ENCODE data around the gene IAH1.
"Not testable (repeated sequence)": the region's sequence is repeated elsewhere in the genome, so short reads cannot be mapped to it uniquely, and the experiment has no call there.

IAH1 gene

DNA sequence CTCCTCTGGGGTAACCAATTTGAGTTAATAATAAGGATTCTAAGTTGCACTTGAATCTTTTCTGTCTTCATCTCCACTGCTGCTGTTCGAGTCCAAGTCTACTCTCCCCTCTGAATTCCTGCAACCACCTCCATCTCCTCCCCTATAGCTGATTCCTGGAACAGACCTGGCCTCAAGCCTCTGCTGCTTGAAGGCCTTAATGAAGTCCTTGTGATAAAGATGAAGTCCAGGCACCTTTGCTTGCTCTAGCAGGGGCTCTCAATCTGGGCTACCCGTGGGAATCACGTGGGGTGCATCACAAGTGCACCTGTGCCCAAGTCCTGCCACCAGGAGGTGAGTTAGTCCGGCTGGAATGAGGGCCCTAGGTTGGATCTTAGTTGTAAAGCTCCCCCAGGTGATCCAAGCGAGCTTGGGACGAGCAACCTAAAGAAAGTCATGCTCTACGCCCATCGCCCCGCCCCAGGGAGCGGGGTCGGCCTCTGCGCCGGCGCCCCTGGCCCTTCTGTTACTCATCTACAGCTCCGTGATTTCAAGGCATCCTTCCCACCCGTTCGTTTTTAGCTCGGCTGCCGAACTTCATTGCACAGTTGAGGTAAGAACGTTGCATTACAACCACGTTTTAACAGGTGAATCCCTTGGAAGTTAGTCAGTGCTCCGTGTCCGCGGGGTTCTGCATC lies 905 bp upstream of the IAH1 start:
- peak; percentile 68 for DNase-seq (ENCODE audit: low spot score)

DNA sequence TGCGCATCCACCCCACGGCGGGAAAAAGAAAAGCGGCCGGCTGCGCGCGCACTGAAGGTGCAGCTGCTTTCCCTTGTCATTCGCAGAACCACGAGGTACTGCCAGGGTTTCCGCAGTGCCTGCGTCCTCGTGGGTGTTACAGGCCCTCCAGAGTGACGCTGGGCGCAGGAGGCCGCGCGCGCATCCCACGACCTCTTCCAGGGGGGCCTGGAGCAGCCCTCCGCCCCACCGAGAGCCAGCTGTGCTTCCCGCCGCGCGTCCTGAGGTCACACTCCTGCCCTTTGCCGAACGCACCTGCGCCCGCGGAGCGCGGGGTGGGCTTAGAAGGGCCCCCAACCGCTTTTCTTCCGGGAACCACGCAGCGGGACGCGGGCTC lies 378 bp upstream of the IAH1 start:
- DNase-seq (ENCODE audit: low spot score) = no peak

DNA sequence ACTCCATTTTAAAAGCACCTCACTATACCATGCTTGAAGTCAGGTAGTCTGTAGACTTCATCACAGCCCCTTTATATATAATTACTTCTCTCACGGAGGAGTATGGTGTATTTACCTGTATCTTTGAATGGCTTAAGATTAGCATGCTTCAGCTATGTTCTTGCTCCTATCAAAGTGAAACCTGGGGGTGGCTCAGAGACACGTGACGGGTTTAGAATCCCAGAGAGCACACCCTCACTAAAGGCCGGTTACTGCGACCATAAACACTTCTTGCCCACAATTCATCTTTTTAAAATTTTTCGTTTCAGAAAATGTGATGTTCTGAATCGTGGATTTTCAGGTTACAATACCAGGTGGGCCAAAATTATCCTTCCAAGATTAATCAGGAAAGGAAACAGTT lies 3.6 kb downstream of the IAH1 start:
- no peak for DNase-seq (ENCODE audit: low spot score)

DNA sequence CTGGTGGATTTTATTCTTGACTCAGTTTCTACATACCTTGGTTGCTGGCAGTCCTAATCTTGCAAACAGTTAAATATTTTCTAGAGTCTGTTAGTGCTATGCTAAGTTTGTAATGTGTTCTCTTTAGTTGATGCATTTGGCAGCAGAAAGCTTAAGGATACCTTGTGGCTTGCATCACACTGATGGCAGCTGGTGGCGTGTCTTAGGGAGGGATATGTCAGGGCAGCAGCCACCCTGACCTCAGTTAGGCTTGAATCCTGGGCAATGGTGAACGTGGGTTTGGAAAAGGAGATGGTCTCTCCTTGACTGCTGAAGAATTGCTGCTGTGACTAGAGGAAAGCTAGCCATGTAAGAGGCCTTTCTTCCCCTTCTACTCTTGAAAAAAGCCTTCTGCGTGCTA lies 4.2 kb downstream of the IAH1 start:
- DNase-seq (ENCODE audit: low spot score) = no peak

DNA sequence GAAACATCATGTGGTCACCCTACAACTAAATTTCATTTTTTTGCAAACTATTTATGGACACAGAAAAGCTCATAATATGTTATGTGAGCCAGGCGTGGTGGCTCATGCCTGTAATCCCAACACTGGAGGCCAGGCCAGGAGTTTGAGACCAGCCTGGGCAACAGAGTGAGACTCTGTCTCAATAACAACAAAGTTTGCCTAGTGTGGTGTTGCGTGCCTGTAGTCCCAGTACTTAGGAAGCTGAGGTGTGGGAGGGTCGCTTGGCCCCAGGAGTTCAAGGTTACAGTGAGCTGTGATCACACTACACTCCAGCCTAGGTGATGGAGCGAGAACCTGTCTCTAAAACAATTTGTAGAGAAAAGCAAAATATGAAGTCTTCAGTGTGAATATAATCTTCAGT lies 5.8 kb downstream of the IAH1 start:
- no peak for DNase-seq (ENCODE audit: low spot score)

DNA sequence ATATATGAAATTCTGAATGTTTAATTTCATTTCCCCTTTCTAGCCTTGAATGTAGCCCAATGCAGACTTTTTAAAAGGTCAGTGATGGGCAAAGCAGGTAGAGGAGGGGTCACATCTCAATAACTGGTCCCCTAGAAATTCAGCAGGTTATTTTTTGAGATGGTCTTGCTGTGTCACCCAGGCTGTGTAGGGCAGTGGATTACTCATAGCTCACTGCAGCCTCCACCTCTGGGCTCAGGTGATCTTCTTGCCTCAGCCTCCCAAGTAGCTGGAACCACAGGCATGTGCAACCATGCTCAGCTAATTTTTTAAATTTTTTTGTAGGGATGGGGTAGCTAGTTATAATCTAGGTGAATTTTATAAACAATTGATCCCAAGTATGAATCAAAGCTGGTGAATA lies 8.8 kb downstream of the IAH1 start:
- DNase-seq (ENCODE audit: low spot score) = peak; percentile 68

DNA sequence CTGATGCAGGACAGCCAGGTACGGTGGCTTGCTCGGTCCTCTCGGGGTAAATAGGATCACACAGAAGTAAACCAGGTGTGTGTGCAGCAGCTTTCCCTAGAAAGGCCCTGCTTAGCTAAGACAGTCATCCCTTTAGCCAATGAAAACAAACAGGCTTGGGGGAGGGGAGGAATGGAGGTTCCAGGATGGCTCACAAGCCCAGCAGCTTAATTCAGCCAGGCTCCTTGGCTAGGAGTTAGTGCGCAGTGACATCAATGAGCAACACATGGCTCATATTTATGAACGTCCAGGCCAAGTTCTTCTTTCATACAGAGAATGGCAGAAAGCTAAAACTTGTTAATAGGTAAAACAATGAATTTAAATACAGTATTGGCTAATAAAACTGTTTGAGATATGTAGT lies 10.2 kb downstream of the IAH1 start:
- no peak for DNase-seq (ENCODE audit: low spot score)

DNA sequence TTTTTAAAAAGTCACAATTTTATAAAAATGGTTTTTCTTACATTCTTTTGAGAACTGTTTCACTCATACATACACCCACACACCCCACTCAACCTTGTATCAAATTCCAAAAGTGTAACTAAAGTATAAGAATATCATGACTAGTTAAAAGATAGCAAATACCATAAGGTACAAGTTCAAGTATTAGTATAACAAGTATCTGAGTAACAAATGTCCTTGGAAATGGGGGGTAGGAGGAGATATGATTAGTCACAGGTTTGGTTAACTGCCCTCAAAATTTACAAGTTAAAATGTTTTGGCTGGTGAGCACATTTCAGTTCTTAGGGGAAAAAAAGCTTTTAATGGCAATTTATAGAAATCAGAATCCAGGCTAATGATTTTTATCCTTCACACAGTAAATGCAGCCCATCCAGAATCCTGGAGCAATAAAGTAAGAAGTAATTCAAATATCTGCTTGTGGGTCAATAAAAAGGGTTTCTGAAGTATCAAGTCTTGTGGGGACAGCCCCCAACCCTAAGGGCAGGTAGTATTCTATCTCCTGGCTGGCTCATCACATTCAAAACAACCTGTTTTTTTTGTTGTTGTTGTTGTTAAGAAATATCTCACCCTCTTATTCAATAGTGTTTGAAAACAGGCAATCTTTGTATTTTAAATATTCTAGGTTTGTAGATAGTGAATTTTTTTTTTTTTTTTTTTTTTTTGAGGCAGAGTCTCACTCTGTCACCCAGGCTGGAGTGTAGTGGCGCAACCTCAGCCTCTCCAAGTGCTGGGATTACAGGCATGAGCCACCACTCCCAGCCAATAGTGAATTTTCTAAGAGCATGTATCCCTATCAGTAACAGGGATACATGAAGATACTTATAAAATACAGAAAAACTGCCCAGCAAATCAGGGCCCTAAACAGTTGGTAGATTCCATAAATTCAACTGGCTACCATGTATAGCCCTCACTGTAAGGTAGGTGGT lies 14.5 kb downstream of the IAH1 start:
- DNase-seq (ENCODE audit: low spot score) = no peak

DNA sequence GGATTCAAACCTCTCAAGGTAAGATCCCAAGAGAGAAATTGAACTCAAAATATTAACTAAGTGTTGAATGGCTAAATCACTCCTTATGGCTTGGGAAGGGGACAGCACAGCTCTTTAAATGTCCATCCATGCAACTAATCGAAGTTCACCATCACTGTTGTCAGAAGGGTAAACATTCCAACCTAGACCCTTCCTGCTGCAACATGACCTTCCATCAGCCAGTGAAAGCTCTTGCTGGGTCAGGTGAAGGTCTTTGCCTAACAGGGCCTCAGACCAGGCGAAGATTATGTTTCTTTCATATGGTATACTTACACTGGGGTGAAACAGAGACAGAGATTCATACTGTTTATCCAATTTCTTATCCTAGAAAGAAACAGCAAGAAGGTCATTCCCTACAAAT lies 16.4 kb downstream of the IAH1 start:
- DNase-seq (ENCODE audit: low spot score) = no peak

DNA sequence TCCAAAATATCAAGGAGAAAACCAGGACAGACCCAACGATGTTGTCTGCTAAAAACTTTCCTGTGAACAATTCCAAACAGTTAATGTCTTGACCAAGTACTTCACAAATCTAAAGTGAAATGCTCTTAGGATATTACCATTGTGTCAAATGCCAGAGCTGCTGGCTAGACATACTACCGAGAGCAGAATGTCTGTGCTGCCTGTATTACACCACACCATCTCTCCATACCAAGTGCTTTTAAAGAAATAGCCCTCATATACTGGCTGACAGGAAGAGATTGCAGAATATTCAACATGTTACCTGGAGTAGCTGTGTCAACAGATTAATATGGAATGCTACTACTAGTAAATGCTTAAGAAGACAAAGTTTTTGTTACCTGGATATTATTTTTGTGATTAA lies 18.6 kb downstream of the IAH1 start:
- DNase-seq (ENCODE audit: low spot score) = no peak

DNA sequence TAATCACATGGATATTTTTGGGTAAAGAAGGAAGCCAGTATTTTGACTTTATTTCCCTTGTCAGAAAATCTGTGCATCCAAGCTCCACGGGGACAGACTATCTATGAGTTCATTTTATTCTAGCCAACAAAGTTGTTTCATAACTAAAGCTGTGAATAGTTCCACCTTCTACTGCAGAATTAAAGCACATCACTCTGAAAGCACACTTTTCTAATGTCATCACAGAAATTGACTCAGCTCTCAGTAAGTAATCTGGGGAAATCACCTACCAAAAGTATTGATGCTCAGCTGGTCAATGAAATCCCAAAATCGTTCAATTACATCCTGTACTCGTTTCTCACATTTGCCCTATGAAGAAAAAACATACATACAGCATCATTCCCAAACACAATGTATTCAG lies 19.1 kb downstream of the IAH1 start:
- DNase-seq (ENCODE audit: low spot score) = no peak

DNA sequence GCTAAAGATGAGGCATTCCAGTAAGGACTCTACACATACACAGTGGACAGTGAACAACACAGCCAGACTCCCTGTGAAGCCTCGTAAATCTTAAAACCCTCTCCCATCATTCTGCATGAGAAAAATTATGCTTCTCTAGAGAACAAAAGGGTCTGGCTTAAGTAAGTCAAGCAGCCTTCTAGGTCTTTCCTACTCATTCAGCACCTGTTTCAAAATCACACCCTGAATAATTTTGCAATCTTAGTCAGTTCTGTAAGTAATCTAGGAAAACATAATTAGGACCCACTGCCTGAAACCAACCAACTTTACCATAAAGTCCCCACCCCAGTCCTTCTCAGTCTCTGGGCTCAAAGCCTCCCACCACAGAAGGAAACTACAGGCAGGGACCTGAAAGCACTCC lies 19.7 kb downstream of the IAH1 start:
- DNase-seq (ENCODE audit: low spot score) = no peak

DNA sequence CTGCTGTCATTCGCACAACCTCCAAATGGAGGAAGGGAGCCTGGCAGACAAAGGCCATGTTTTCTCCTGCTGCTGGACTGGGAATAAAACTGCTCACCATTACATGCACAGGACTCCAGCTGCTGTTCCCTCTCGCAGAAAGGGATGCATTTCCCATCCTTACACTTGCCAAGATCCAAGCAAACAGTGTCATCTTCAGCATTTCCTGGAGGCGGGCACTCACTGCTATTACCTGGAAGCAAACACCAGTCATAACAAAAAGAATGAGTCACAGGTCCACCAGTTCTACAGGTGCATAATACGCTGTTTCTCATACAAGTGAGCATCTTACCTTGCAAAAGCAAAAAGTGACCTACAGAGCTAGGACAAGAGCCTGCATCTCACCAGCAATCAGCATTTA lies 22.7 kb downstream of the IAH1 start:
- DNase-seq (ENCODE audit: low spot score) = peak; percentile 70

DNA sequence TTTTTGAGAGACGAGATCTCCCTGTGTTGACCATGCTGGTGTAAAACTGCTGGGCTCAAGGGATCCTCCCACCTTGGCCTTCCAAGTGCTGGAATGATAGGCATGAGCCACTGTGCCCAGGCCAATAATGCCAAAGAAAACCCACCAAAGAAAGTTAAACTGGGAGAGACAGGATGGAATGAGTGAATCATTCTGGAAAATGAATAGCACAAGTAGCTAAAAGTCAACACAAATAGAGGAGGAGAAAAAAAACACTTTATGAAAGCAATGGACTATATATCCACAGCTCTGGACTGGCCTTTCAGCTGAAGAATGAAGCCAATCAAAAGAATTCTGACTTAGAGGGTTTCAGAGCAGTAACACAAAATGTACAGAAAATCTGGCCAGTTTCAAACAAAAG lies 23.9 kb downstream of the IAH1 start:
- DNase-seq (ENCODE audit: low spot score) = peak; percentile 6

DNA sequence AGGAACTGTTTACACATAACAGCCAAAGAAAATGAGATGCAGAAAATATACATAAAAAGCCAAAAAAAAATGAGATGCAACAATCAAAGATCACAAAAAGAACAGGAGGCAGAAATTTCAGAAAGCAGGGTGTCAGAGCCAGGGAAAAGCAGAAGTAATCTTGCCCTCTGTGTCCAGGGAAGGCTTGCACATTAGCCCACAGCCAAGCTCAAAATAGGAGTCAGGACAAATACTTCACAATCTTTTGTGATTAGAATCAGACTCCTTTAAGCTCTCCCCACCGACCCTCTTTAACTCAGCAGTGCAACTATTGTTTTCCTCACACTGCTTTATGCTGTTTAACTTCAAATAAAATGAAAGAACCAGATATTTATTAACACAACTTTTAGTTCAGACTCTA lies 34.6 kb downstream of the IAH1 start:
- DNase-seq (ENCODE audit: low spot score) = no peak

DNA sequence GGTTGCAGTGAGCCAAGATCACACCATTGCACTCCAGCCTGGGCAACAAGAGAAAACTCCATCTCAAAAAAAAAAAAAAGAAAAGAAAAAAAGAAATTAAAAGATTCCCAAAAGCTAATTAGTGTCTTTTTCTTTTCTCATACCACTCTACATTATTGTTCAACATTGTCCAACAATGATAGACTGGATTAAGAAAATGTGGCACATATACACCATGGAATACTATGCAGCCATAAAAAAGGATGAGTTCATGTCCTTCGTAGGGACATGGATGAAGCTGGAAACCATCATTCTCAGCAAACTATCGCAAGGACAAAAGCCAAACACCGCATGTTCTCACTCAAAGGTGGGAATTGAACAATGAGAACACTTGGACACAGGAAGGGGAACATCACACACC lies 39.6 kb downstream of the IAH1 start:
- not testable (repeated sequence) for DNase-seq (ENCODE audit: low spot score)

DNA sequence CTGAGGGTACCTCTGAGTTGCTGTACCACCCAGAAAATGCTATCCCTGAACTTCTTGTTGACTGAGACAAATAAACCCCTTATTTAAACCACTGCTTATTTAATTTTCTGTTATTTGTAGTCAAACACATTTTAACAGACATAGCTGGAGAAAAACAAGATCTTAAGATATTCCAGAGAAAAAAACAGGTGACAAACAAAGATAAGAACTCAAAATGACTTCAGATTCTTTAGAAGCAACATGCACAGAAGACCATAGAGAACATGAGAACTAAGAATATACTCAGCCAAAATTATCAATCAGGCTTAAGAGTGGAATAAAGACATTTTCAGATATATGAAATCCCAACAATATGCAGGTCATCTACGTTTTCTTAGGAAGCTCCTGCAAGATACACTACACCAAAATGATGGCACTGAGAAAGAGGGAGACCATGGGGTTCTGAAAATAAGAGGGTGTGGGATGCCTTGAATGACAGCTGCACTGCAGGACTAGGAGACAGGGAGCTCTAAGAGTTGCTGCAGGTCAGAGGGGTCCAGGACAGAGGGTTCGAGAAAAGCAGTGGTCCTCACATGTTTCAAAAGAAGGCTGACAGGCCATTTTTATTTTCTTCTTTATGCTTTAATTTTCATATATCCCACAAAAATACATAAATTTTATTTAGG lies 42.9 kb downstream of the IAH1 start:
- DNase-seq (ENCODE audit: low spot score) = no peak

DNA sequence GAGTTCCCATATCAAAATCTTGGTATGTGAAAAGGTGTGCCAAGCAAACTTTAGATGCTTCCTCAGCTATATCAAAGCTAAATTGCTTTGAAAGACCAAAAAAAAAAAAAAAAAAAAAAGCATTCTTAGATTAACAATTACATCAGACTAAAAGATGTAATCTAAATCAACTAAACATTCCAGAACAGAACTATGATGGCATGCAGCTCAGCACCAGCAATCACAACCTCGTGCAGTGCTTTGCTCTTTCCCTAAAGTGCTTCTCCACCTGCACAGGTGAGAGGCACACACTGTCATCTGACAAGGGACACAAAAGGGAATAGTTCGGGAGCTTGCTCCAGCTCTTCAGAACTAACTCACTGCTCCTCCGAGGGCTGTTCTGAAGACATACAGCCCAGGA lies 43.8 kb downstream of the IAH1 start:
- DNase-seq (ENCODE audit: low spot score) = no peak

DNA sequence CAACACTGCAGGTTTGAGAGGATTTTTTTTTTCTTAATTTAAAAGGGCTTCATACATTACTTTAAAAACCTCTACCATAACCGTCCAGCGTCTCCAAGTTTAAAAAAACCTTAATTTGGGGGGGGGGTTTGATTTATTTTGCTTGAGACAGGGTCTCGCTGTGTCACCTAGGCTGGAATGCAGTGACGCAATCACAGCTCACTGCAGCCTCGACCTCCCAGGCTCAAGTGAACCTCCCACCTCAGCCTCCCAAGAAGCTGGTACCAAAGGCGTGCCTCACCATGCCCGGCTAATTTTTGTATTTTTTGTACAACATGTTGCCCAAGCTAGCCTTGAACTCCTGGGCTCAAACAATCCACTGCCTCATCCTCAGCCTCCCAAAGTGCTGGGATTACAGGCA lies 44.4 kb downstream of the IAH1 start:
- DNase-seq (ENCODE audit: low spot score) = no peak

DNA sequence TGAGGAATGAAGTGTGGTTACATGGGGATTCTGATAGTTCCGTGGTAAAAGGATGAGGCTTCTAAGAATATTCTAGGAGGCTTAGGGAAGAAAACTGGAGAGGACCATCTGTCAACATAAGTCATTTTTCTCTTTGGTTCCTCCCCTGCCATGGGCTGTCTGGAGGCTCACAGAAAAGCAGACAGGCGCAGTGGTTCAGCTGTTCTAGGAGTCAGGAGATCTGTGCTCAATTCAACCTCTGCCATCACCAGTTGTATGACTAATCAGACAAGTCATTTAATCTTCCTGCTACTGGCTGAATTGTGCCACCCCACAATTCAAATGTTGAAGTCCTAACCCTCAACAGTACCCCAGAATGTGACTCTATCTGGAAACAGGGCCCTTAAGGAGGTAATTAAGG lies 44.9 kb downstream of the IAH1 start:
- DNase-seq (ENCODE audit: low spot score) = peak; percentile 20

DNA sequence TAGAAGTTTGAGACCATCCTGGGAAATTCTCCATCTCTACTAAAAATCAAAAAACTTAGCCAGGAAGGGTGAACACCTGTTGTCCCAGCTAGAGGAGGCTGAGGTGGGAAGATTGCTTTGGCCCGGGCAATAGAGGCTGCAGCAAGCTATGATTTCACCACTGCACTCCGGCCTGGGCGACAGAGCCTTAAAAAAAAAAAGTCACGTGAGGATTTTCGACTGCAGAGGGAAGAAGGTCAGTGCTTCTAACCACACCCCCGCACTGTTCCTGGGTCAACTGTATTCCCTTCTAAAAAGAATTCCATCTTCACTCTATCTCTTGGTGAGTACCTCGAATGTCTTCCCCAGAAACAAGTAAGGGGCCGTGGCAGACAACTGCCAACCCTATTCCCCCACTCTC lies 49.9 kb downstream of the IAH1 start:
- no peak for DNase-seq (ENCODE audit: low spot score)

DNA sequence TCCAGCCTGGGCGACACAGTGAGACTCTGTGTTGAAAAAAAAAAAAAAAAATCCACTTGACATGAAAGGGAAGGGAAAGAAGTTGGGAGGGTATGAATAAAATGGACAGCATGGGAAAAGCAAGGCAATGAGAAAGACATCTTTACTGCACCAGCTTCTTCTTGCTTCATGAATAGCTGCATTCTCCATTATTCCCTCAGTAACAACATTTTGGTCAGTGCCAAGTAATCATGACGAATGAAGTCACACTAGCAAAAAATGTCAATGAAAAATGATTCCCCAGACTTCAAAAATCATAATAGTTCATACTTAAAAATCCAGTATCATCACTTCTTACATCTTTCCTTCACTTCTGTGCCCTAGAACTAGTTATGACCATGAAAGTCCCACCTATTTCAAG lies 50.9 kb downstream of the IAH1 start:
- no peak for DNase-seq (ENCODE audit: low spot score)
